Endothelial cell of umbilical vein (primary cell): ENCODE results near the gene GBE1. TPM values are rescaled to one million over a fixed set of nuclear protein-coding genes. Genes with fewer than 3 reads are reported as not detected.

ENCODE experiments used
- BruUV-seq: library from RNA; stranded (reverse); fragments of 400-500 nt; replicated peaks from 2 replicates; lab custom pipeline; 2021; lab: Mats Ljungman, UMichigan
- CTCF ChIA-PET: fragments of 300-600, 350-600 bp; sonication (Branson Sonifier 250); formaldehyde crosslinking; loops from one replicate; lab custom pipeline; 2021; ENCODE audit warnings: antibody characterized with exemption, inconsistent platforms; lab: Charles Lee
- POLR2A ChIA-PET: fragments of 300-600, 350-600 bp; sonication (Branson Sonifier 250); formaldehyde crosslinking; loops from one replicate; lab custom pipeline; 2021; ENCODE audit warnings: antibody characterized with exemption, inconsistent platforms; lab: Charles Lee
- DNase-seq: peaks from one replicate; pipeline ENCODE4 v3.0.0-alpha.2; 2011; ENCODE audit warnings: low read depth, low spot score
- FAIRE-seq: peaks from 2 replicates; lab custom pipeline; 2011; peaks lifted over from hg19 to GRCh38; lab: Jason Lieb, UNC
- H2AFZ ChIP-seq: 2 replicates; pipeline ENCODE4 v1.6.0; 2012; ENCODE audit warnings: low read depth, low read length, control low read depth, inconsistent platforms
- H3K27ac ChIP-seq: 2 replicates; pipeline ENCODE4 v1.5.1; 2011; ENCODE audit warnings: low read depth, mild to moderate bottlenecking, control low read depth, low read length, moderate library complexity; ENCODE audit not compliant: insufficient read depth
- H3K27me3 ChIP-seq, 2 experiments: 2 replicates each; pipeline versions ENCODE4 v1.6.0 to v1.6.1; 2011; ENCODE audit warnings: low read length in 2 of 2, mixed read lengths in 1 of 2; ENCODE audit not compliant: control insufficient read depth in 2 of 2, insufficient read depth in 2 of 2
- H3K36me3 ChIP-seq, 2 experiments: 2 replicates in 1 of 2; 3 replicates in 1 of 2; pipeline ENCODE4 v1.5.1; 2011; ENCODE audit warnings: low read length in 2 of 2, mild to moderate bottlenecking in 1 of 2, moderate library complexity in 1 of 2; ENCODE audit not compliant: control insufficient read depth in 2 of 2, insufficient read depth in 2 of 2; ENCODE audit errors: extremely low read depth in 1 of 2
- H3K4me1 ChIP-seq: 3 replicates; pipeline ENCODE4 v1.5.1; 2011; ENCODE audit warnings: mild to moderate bottlenecking, low read length; ENCODE audit not compliant: control insufficient read depth, insufficient read depth; ENCODE audit errors: extremely low read depth
- H3K4me2 ChIP-seq: 2 replicates; pipeline ENCODE4 v1.6.1; 2011; ENCODE audit warnings: low read length, control low read depth, mixed read lengths; ENCODE audit not compliant: insufficient read depth
- H3K4me3 ChIP-seq, 3 experiments: fragments of 200-600 bp in 1 of 3; sonication (generic), shearing (Covaris generic) in 1 of 3; replicated peaks in 1 of 3; 2 replicates each; pipeline ENCODE4 v1.5.1; 2011 to 2016; ENCODE audit warnings: control low read depth in 3 of 3, low read length in 3 of 3, mild to moderate bottlenecking in 2 of 3, inconsistent platforms in 1 of 3, low read depth in 1 of 3, moderate library complexity in 1 of 3; ENCODE audit not compliant: insufficient read depth in 1 of 3
- H3K79me2 ChIP-seq: 2 replicates; pipeline ENCODE4 v1.6.0; 2012; ENCODE audit warnings: low read length, inconsistent platforms; ENCODE audit not compliant: control insufficient read depth, insufficient read depth
- H3K9ac ChIP-seq: replicated peaks from 2 replicates; pipeline ENCODE3; 2011; ENCODE audit warnings: low read length, control low read depth; ENCODE audit not compliant: insufficient read depth; ENCODE audit errors: extremely low read depth
- H3K9me1 ChIP-seq: replicated peaks from 3 replicates; pipeline ENCODE4 v1.6.0; 2011; ENCODE audit warnings: mild to moderate bottlenecking, low read length; ENCODE audit not compliant: control insufficient read depth, insufficient read depth; ENCODE audit errors: extremely low read depth
- H3K9me3 ChIP-seq: replicated peaks from 2 replicates; pipeline ENCODE4 v1.5.1; 2012; ENCODE audit warnings: low read length, inconsistent platforms; ENCODE audit not compliant: control insufficient read depth, insufficient read depth
- H4K20me1 ChIP-seq: replicated peaks from 2 replicates; pipeline ENCODE3; 2011; ENCODE audit warnings: mild to moderate bottlenecking, low read length; ENCODE audit not compliant: control insufficient read depth, insufficient read depth; ENCODE audit errors: extremely low read depth
- EZH2 ChIP-seq: IDR thresholded peaks from 2 replicates; pipeline ENCODE4 v1.6.1; 2012; ENCODE audit warnings: borderline replicate concordance, low read depth, mild to moderate bottlenecking, moderate library complexity, low read length, inconsistent platforms; ENCODE audit not compliant: severe bottlenecking
- FOS ChIP-seq: IDR thresholded peaks from 2 replicates; pipeline ENCODE4 v1.6.1; 2011; ENCODE audit warnings: mild to moderate bottlenecking, low read length, moderate library complexity, borderline replicate concordance; ENCODE audit not compliant: insufficient read depth
- GATA2 ChIP-seq: IDR thresholded peaks from 2 replicates; pipeline ENCODE4 v1.7.0; 2011; ENCODE audit warnings: low read depth, mild to moderate bottlenecking, moderate library complexity, mixed read lengths, low read length; ENCODE audit not compliant: insufficient read length, insufficient read depth
- JUN ChIP-seq: IDR thresholded peaks from 2 replicates; pipeline ENCODE4 v1.6.1; 2011; ENCODE audit warnings: borderline replicate concordance, low read depth; ENCODE audit not compliant: insufficient read length, insufficient read depth
- MYC ChIP-seq: IDR thresholded peaks from one replicate; pipeline ENCODE4 v1.6.1; 2011; ENCODE audit warnings: mild to moderate bottlenecking, low read depth, low read length
- POLR2A ChIP-seq: IDR thresholded peaks from 2 replicates; pipeline ENCODE4 v1.6.1; 2012; ENCODE audit warnings: low read depth, mild to moderate bottlenecking, control low read depth, low read length
- POLR2AphosphoS5 ChIP-seq: IDR thresholded peaks from 2 replicates; pipeline ENCODE4 v1.6.1; 2012; ENCODE audit warnings: low read depth, mild to moderate bottlenecking, control low read depth, low read length, moderate library complexity; ENCODE audit not compliant: insufficient read depth
- dilution Hi-C: fragments of 300-500 bp; cut with MboI; formaldehyde crosslinking; loops from one replicate; pipeline ENCODE4 v1.15.0; 2019; ENCODE audit warnings: low sequenced_read_pairs; ENCODE audit not compliant: extremely low pct_ligation_motif_present
- intact Hi-C: fragments of 100-400 bp; cut with micrococcal nuclease; formaldehyde crosslinking; loops from one replicate; pipeline ENCODE4 v1.10.0; 2022
- polyA plus RNA-seq, 4 experiments: library from polyadenylated mRNA; depleted of rRNA in 3 of 4; stranded (reverse) in 3 of 4; unstranded in 1 of 4; fragments of >200 nt; gene quantifications; 2 replicates each; pipeline versions ENCODE4 v1.2.1 to v1.2.3, GENCODE V29; 2011 to 2012; ENCODE audit warnings: missing spikeins in 1 of 4
- total RNA-seq: library from RNA; stranded (reverse); gene quantifications from 2 replicates; pipeline ENCODE4 v1.2.3, GENCODE V29; 2021
- TF ChIP-seq, protein P1 (sequence below): IDR thresholded peaks from 2 replicates; pipeline ENCODE4 v1.6.1; 2011; ENCODE audit not compliant: insufficient read depth, insufficient read length
- TF ChIP-seq, protein P2 (sequence below), 2 donors: IDR thresholded peaks; 1 replicate in 1 of 2; 2 replicates in 1 of 2; pipeline ENCODE4 v1.5.1; 2011; ENCODE audit warnings: low read length in 2 of 2, mild to moderate bottlenecking in 2 of 2, moderate library complexity in 2 of 2, control low read depth in 1 of 2, inconsistent platforms in 1 of 2, low read depth in 1 of 2; ENCODE audit not compliant: insufficient read depth in 1 of 2; ENCODE audit errors: extremely low read depth in 1 of 2

The GBE1 gene
- total and polyA plus RNA-seq, 2 donors (not counting 3 experiments of a cell fraction or from before 2014, with no cell fraction given) = 35.9 to 110 TPM

DNA sequence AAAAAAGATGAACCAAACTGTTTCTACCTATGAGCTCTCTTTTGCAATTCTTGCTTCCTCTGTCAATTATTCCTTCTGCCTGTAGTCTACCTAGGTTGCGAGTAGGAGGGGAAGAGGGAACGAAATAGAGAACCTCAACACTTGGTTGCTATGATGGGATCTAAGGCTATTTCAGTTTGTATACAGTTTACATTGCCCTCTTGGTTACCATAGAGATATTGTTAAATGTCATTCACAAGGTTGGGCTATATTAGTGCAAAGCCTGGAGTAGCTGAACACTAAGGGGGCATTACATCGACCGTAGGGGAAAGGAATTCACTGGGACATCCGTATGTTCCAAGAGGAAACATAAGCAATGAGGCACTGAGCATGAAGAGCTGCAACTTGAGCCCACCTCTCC lies 276.9 kb downstream of the GBE1 start:
- TF ChIP-seq EZH2 (no peak), POLR2AphosphoS5 (no peak), FOS (no peak), GATA2 (no peak), MYC (no peak), POLR2A (no peak), JUN (no peak)
- TF ChIP-seq, protein P1, sequence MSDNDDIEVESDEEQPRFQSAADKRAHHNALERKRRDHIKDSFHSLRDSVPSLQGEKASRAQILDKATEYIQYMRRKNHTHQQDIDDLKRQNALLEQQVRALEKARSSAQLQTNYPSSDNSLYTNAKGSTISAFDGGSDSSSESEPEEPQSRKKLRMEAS = no peak
- TF ChIP-seq, protein P2, sequence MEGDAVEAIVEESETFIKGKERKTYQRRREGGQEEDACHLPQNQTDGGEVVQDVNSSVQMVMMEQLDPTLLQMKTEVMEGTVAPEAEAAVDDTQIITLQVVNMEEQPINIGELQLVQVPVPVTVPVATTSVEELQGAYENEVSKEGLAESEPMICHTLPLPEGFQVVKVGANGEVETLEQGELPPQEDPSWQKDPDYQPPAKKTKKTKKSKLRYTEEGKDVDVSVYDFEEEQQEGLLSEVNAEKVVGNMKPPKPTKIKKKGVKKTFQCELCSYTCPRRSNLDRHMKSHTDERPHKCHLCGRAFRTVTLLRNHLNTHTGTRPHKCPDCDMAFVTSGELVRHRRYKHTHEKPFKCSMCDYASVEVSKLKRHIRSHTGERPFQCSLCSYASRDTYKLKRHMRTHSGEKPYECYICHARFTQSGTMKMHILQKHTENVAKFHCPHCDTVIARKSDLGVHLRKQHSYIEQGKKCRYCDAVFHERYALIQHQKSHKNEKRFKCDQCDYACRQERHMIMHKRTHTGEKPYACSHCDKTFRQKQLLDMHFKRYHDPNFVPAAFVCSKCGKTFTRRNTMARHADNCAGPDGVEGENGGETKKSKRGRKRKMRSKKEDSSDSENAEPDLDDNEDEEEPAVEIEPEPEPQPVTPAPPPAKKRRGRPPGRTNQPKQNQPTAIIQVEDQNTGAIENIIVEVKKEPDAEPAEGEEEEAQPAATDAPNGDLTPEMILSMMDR (IDR thresholded peaks at IDR 0.05; ENCODE audit: extremely low read depth in 1 of 2, insufficient read depth in 1 of 2, low read depth in 1 of 2, low read length in 2 of 2) = no peak
- intact Hi-C loops (loop anchor here (2.0 kb wide), 1 partner anchor 60 kb away; no protein-coding TSS in a partner anchor), dilution Hi-C loops (no loop called here)
- no peak overlapping the region for H3K4me2 ChIP-seq
- H3K4me3 ChIP-seq = no peak overlapping the region
- H3K4me1 ChIP-seq = peaks cover 10% of the 10 kb centered on the region
- no peaks in the 10 kb centered on the region for H3K9me1 ChIP-seq
- H3K36me3 ChIP-seq = no peaks in the 10 kb centered on the region
- DNase-seq (no peak), FAIRE-seq (no peak)
- no TSS peak for BruUV-seq
- H3K27me3 ChIP-seq = no peaks in the 10 kb centered on the region
- H3K9me3 ChIP-seq = no peaks in the 10 kb centered on the region
- no peaks in the 10 kb centered on the region for H3K79me2 ChIP-seq
- H3K27ac ChIP-seq = no peak overlapping the region
- H2AFZ ChIP-seq = no peak overlapping the region
- CTCF ChIA-PET = interaction anchor here (0.8 to 4.7 kb wide), 6 partner anchors 9 to 182 kb away, joined by 3 to 19 read pairs (median 8); no protein-coding TSS in a partner anchor
- POLR2A ChIA-PET = no interaction called here
- H3K9ac ChIP-seq = no peak overlapping the region
- H4K20me1 ChIP-seq = no peaks in the 10 kb centered on the region
